RPMI8226 (cell line): ENCODE measurements around the gene TJP1.
A peak's percentile ranks its signal among the peaks of the same experiment; 100 is the strongest.
"Not testable (repeated sequence)": the region's sequence is repeated elsewhere in the genome, so short reads cannot be mapped to it uniquely, and the experiment has no call there.

Experiments used
- DNase-seq: peaks from one replicate; pipeline ENCODE4 v3.0.0-alpha.2; 2015

The TJP1 gene

GRCh38 chr15:29696950-29697738 lies 125.1 kb downstream of the TJP1 start:
- DNase-seq, result no peak

- not testable (repeated sequence) for DNase-seq
Observed at GRCh38 chr15:29696506-29696905, 125.8 kb downstream of the TJP1 start.

GRCh38 chr15:29695489-29696167 lies 126.6 kb downstream of the TJP1 start:
- no peak for DNase-seq

GRCh38 chr15:29693225-29693624 lies 129.0 kb downstream of the TJP1 start:
- no peak for DNase-seq

- DNase-seq, result no peak
Observed at GRCh38 chr15:29692527-29692926, 129.7 kb downstream of the TJP1 start.

- no peak for DNase-seq
Observed at GRCh38 chr15:29690765-29691475, 131.3 kb downstream of the TJP1 start.

- no peak for DNase-seq
Observed at GRCh38 chr15:29689287-29689986, 132.8 kb downstream of the TJP1 start.

- no peak for DNase-seq
Observed at GRCh38 chr15:29688506-29689286, 133.6 kb downstream of the TJP1 start.

- DNase-seq, result no peak
Observed at GRCh38 chr15:29687939-29688505, 134.2 kb downstream of the TJP1 start.

GRCh38 chr15:29687204-29687815 lies 135.0 kb downstream of the TJP1 start:
- peak; percentile 93 for DNase-seq

GRCh38 chr15:29686445-29687203 lies 135.6 kb downstream of the TJP1 start:
- no peak for DNase-seq

GRCh38 chr15:29686079-29686425 lies 136.2 kb downstream of the TJP1 start:
- no peak for DNase-seq

- no peak for DNase-seq
Observed at GRCh38 chr15:29685156-29686078, 136.9 kb downstream of the TJP1 start.

GRCh38 chr15:29682781-29683180 lies 139.5 kb downstream of the TJP1 start:
- DNase-seq, result no peak

GRCh38 chr15:29682361-29682760 lies 139.9 kb downstream of the TJP1 start:
- DNase-seq, result peak; percentile 8

- DNase-seq, result no peak
Observed at GRCh38 chr15:29681946-29682345, 140.3 kb downstream of the TJP1 start.

GRCh38 chr15:29681166-29681845 lies 141.0 kb downstream of the TJP1 start:
- no peak for DNase-seq

- DNase-seq, result no peak
Observed at GRCh38 chr15:29680465-29681165, 141.7 kb downstream of the TJP1 start.
